Measurements from ENCODE around the gene TCP11L2. TPM values are rescaled to one million over a fixed set of nuclear protein-coding genes. Genes with fewer than 3 reads are reported as not detected.
"Not testable (repeated sequence)": the region's sequence is repeated elsewhere in the genome, so short reads cannot be mapped to it uniquely, and the experiment has no call there.

The TCP11L2 gene
- polyA plus RNA-seq, 1 donor = 11.4 TPM

DNA sequence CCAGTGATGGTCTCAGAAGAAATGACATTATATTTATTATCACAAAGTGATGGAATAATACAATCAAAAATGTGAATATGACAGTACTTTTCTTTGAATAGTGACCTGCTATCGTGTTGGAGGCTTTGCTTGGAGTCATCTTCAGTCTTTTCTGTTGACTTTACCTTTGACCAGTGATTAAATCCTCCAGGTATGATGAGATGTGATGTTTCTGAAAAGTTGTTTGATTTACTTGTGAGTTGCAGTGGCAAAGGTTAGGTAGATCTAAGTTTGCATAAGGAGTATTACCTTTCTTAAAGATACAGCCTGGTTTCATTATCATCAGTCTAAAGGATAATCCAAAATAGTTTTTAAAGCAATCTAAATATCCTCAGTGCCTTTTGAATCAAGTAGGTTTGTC, 4.6 kb downstream of the TCP11L2 start:
- no peak for DNase-seq (ENCODE audit: low read depth)

DNA sequence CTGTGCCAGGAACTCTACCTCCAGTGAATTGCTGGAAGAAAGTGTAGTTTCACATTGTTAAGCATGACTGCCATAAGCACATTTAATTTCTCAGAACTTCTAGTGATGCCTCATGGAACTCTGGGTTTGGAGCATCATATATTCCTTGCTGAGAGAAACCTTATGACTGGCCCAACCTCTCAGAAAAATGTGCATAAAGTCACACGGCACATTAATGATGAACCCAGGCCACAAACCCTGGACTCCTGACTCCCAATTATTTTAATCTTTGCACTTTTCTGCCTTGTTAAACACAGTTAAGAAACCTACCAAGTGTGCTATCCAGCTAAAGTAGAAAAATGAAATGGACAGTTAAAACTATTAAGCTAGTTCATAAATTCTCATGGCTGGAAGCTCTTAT, 5.6 kb downstream of the TCP11L2 start:
- DNase-seq (ENCODE audit: low read depth) = no peak

- no peak for DNase-seq (ENCODE audit: low read depth)
Measured at GRCh38 chr12:106308611-106309010, 6.1 kb downstream of the TCP11L2 start.

GRCh38 chr12:106309671-106310505, 7.4 kb downstream of the TCP11L2 start:
- DNase-seq (ENCODE audit: low read depth) = no peak

- DNase-seq (ENCODE audit: low read depth) = no peak
Measured at GRCh38 chr12:106310687-106311086, 8.2 kb downstream of the TCP11L2 start.

DNA sequence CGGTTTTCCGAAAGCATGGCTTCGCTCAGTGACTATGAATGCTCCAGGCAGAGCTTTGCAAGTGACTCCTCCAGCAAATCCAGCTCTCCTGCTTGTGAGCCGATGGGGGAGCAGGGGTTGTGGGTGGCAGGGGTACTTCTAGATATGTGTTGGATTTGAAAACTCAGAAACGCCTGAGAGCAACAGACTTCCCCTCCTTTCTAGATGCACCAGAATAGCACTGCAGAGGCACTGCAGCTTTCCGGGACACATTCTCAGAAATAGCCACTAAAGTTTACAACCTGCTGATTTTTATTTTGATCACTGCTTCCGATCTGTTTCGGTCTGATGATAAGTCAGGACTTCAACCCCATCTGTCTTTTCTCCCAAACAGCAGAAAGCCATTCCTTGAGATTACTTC, 8.6 kb downstream of the TCP11L2 start:
- DNase-seq (ENCODE audit: low read depth) = no peak

GRCh38 chr12:106313413-106313812, 10.9 kb downstream of the TCP11L2 start:
- DNase-seq (ENCODE audit: low read depth) = not testable (repeated sequence)

DNA sequence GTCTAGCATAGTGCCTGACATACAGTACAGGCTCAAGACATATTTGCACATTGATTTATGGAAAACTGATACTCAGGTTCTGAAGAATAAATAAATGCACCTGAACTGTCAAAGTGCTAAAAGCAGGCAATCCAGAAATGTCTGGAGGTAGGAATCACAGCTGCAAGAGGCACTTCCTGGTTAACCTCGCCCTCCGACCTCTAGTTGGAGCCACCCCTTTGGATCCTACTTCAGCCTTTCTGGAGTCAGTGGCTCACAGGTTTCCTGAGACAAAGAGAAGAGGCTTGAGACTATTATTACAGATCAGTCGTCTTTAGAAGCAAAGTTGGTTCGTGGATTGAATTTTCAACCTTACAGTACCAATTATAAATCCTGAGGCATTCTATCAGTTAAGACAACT, 13.0 kb downstream of the TCP11L2 start:
- no peak for DNase-seq (ENCODE audit: low read depth)

- DNase-seq (ENCODE audit: low read depth) = no peak
Measured at GRCh38 chr12:106317406-106318082, 15.0 kb downstream of the TCP11L2 start.

- no peak for DNase-seq (ENCODE audit: low read depth)
Measured at GRCh38 chr12:106321139-106321850, 18.8 kb downstream of the TCP11L2 start.

DNA sequence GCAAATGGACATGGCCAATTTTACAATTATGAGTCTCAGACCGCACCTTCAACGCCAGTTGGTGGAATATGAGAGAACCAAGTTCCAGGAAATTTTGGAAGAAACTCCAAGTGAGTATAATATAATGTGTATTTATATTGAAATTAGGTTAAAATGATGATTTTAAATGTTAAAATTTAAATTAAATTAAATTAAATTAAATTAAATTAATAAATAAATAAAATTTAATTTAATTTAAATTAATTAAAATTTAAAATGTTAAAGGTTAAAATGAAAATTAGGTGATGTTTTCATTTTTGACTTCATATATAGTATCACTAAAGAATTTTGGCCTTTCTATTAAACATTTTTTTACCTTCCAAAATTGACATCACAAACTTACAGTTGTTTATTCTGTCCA, 21.0 kb downstream of the TCP11L2 start:
- no peak for DNase-seq (ENCODE audit: low read depth)

GRCh38 chr12:106327309-106327869, 24.9 kb downstream of the TCP11L2 start:
- DNase-seq (ENCODE audit: low read depth) = no peak

DNA sequence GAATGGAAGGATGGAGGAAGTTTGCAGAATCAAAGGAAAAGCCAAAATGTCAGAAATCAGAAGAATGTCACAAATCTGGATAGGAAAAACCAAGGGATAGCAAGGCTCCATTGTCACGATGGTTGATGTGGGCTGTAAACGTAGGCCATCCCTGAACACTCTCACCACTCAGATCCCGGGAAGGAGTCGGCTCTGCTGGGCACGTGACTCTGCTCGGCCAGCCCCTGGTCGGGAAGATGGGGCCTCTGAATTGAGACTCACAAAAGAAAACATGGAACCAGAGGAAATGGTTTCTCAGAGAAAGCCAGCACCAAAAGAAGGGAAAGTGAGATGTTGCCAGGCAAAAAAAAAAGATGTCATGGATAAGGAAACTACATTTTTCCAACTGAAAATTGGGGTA, 26.2 kb downstream of the TCP11L2 start:
- DNase-seq (ENCODE audit: low read depth) = no peak

DNA sequence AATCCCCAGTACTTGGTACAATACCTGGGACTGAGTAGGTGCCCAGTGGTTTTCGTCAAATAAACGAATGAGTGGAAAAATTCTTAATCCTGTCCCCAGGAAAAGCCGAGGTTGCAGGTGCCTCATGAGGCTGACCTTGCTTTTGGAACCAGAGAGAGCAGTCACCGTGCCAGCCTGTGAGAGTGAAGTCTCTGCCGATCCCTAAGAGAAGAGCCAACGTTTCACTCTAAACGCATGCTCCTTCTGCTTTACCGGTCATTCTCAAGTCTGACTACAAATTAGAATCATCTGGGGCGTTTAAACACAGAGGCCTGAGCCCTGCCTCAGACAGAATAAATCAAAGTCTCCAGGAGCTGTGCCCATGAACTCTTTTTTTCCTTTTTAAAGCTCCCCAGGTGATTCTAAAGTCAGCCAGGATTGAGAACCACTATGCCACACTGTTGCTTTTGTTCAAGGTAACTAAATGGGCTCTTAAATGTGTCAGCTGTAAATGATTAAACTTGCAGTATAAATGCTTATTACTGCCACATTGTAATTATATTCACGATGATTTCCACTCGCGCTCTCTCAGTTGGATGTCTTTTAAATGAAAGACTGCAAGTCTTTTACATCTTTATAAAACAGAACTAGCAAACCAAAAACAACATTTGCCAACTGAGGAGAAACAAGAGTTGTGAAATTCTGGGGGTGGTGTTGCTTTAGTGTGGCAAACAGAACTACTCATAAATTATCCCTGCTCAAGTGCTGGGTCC, 26.9 kb downstream of the TCP11L2 start:
- no peak for DNase-seq (ENCODE audit: low read depth)

GRCh38 chr12:106331599-106331998, 29.1 kb downstream of the TCP11L2 start:
- no peak for DNase-seq (ENCODE audit: low read depth)

GRCh38 chr12:106332536-106332935, 30.0 kb downstream of the TCP11L2 start:
- DNase-seq (ENCODE audit: low read depth) = no peak

- no peak for DNase-seq (ENCODE audit: low read depth)
Measured at GRCh38 chr12:106333010-106333409, 30.5 kb downstream of the TCP11L2 start.

GRCh38 chr12:106333756-106334155, 31.2 kb downstream of the TCP11L2 start:
- DNase-seq (ENCODE audit: low read depth) = no peak

- no peak for DNase-seq (ENCODE audit: low read depth)
Measured at GRCh38 chr12:106341086-106341877, 38.7 kb downstream of the TCP11L2 start.

- DNase-seq (ENCODE audit: low read depth) = peak; percentile 78
Measured at GRCh38 chr12:106342397-106343213, 40.1 kb downstream of the TCP11L2 start.
